ENCODE results near the gene GID8.

GID8 gene

DNA sequence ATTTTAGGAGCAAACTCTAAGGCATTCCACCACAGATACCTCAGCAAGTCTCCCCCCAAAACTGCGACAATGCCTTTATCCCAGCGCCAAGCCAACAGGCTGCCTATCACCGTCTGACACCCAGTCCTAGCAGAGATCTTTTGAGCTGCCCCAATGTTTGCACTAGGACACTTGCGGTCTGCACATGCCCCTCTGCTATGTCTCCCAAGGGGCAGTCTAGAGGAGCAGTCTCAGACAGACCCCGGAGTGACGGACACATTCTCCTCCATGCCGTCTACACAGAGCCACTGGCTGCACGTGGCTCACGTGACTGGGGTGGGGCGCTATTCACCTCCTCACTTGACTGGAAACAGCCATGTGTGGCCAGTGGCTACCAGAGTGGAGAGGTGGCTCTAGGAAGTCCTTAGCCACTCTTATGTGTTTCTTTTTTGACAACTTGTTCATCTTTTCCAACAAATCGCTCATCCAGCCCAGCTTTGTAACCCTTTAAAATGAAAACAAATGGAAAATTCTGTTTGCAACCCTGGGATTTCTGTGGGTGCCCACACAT lies 27.7 kb upstream of the GID8 start:
- TF ChIP-seq, protein P1, sequence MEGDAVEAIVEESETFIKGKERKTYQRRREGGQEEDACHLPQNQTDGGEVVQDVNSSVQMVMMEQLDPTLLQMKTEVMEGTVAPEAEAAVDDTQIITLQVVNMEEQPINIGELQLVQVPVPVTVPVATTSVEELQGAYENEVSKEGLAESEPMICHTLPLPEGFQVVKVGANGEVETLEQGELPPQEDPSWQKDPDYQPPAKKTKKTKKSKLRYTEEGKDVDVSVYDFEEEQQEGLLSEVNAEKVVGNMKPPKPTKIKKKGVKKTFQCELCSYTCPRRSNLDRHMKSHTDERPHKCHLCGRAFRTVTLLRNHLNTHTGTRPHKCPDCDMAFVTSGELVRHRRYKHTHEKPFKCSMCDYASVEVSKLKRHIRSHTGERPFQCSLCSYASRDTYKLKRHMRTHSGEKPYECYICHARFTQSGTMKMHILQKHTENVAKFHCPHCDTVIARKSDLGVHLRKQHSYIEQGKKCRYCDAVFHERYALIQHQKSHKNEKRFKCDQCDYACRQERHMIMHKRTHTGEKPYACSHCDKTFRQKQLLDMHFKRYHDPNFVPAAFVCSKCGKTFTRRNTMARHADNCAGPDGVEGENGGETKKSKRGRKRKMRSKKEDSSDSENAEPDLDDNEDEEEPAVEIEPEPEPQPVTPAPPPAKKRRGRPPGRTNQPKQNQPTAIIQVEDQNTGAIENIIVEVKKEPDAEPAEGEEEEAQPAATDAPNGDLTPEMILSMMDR (IDR thresholded peaks at IDR 0.05; ENCODE audit: borderline replicate concordance, insufficient read depth, low read depth, low read length), result no peak
- H3K4me3 ChIP-seq (ENCODE audit: low read depth, low read length), result no peak overlapping the region

DNA sequence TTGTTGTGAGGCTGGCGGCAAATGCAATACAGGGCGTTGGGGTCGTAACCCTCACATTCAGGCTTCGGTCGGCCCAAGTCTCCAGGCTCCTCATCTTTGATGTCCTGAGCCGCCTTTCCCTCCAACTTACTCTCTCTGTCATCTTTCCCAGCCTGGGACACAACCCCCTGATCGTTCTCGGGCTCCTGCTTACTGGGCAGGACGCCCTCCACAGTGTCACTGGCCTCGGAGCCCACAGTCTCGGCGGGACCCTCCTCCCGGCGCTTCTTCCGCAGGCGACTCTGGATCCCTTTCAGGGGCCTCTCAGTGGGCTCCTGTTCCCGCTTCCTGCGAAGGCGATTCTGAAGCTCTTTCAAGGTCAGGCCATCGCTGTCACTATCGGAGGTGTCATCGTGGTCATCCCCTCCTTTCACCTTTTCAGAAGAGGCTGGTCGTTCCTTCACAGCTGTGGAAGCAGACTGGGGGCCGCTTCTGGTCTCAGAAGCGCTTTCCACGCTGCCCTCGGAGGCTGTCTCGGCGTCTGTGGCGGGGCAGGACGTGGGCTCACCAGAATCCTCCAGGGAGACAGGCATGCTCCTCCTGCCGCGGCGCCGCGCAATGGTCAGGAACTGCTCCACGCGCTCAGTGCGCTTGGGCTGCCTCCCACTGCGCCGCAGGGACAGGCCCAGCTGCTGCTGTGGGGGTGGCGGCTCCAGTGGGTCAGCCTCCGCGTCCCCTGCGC lies 27.0 kb upstream of the GID8 start:
- TF ChIP-seq, protein P1 (IDR thresholded peaks at IDR 0.05; ENCODE audit: borderline replicate concordance, insufficient read depth, low read depth, low read length), result no peak
- no peak overlapping the region for H3K4me3 ChIP-seq (ENCODE audit: low read depth, low read length)

DNA sequence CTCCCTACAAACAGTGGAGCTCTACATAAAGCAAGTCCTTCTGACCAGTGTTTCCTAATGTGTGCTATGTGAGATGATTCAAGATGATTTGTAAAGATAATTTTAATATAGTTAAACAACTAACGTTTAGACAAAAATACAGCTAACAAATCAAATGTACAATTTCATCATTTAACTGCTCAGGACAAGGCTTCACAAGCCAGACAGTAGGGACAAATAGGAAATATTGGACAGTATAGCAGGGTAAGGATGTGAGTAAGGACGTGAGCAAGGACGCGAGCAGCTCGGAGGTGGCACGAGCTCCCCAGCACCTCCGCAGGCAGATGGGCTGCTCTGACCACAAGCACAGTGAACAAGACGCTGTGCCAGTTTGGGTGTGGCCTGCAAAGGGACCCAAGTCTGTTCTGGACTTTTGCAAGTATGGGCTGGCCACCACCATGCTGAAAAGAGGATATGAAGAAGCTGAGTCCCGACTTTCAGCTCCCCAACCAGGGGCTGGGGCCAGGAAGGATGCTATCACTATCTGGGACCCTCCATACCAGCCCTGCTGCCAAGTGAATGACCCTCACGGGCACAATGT lies 26.2 kb upstream of the GID8 start:
- TF ChIP-seq, protein P1 (IDR thresholded peaks at IDR 0.05; ENCODE audit: borderline replicate concordance, insufficient read depth, low read depth, low read length), result no peak
- no peak overlapping the region for H3K4me3 ChIP-seq (ENCODE audit: low read depth, low read length)

DNA sequence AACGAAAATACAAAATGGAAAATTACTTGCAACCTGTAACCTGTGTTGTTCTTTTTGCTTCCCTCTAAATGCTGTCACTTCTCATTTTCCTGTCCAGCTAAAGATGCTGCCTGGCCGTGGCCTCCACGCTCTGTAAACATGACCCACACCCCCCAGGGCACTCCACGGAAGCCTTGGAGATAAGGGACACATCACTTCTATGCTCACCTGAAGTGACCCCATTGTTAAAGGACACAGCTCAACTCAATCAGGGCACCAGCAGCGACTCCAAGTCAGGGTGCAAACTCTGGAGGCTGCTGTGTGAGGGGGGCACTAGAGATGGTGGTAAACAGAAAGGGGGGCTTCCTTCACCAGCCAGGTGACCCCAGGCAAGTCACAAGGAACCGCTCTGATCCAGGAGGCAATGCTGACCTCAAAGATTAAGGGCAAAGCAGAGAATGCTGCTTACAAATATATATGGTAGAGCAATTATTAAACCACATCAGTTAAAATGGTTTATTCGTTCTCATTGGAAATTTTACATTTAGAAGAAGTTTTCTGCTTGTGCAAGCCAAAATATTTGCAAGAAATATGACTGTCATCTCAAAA lies 24.8 kb upstream of the GID8 start:
- H3K4me3 ChIP-seq (ENCODE audit: low read depth, low read length), result no peak overlapping the region
- TF ChIP-seq, protein P1 (IDR thresholded peaks at IDR 0.05; ENCODE audit: borderline replicate concordance, insufficient read depth, low read depth, low read length), result no peak

DNA sequence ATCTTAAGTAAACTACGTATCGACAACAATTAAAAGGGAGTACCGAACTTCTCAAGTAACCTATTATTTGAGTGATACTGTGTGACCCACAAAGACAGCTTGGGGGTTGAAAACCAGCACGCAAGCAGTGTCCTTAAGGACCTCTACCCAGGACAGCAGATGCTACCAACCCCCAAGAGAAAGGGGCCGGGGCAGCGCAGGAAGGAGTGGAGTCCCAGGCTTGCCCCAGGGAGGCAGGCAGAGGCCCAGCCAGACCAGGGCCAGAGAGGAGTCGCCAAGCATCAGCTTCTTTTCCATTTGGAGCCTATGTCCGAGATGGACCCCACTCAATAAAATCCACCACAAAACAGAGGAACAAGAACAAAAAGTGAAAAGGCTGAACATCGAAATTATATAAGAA lies 23.5 kb upstream of the GID8 start:
- TF ChIP-seq, protein P1 (IDR thresholded peaks at IDR 0.05; ENCODE audit: borderline replicate concordance, insufficient read depth, low read depth, low read length), result no peak
- no peak overlapping the region for H3K4me3 ChIP-seq (ENCODE audit: low read depth, low read length)

DNA sequence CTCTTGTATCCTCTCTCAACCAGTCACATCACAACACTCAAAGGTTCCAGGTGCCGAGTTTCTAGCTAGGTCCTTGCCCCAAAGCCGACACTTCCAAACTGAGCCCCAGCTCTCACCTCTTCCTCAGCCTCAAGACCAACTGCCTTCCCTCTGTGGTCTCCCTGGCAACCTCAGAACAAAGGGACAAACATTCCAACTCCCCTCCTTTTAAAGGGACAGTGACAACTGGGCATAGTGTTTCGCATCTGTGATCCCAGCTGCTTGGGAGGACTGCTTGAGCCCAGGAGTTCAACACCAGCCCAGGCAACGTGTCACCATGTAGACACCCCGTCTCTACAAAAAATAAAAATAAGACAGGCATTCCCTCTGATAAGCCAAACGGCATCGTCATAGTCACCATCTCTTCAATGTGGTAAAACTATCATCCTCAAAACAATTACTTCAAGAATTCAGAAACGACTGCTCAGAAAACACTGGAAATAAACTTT lies 22.9 kb upstream of the GID8 start:
- no peak overlapping the region for H3K4me3 ChIP-seq (ENCODE audit: low read depth, low read length)
- TF ChIP-seq, protein P1 (IDR thresholded peaks at IDR 0.05; ENCODE audit: borderline replicate concordance, insufficient read depth, low read depth, low read length), result no peak

All from GM12875 (cell line).